Neural cell (in vitro differentiated cells): ENCODE measurements around the gene THADA. TPM values are rescaled to one million over a fixed set of nuclear protein-coding genes. Genes with fewer than 3 reads are reported as not detected.
"Not testable (repeated sequence)": the region's sequence is repeated elsewhere in the genome, so short reads cannot be mapped to it uniquely, and the experiment has no call there.

Source experiments
- H2AFZ ChIP-seq: fragments of 200-600, 300-800 bp; sonication (generic), shearing (Covaris generic); 2 replicates; pipeline ENCODE4 v1.6.0; 2014; ENCODE audit warnings: low read depth, mild to moderate bottlenecking, antibody characterized with exemption, low read length, moderate library complexity
- H3F3A ChIP-seq: fragments of 200-600 bp; shearing (Covaris generic); 2 replicates; pipeline ENCODE4 v1.6.1; 2016; ENCODE audit warnings: mild to moderate bottlenecking, moderate library complexity, mixed read lengths, antibody characterized with exemption, low read length; ENCODE audit not compliant: insufficient read depth, poor library complexity, severe bottlenecking
- H3K27ac ChIP-seq: fragments of 200-600, 300-800 bp; sonication (generic), shearing (Covaris generic); 2 replicates; pipeline ENCODE4 v1.5.1; 2014; ENCODE audit warnings: mild to moderate bottlenecking, low read length, moderate library complexity
- H3K27me3 ChIP-seq: fragments of 300-800, 200-600 bp; sonication (generic), shearing (Covaris generic); 2 replicates; pipeline ENCODE4 v1.6.0; 2014; ENCODE audit warnings: mild to moderate bottlenecking, low read depth, low read length, moderate library complexity; ENCODE audit not compliant: insufficient read depth
- H3K36me3 ChIP-seq: fragments of 300-800, 200-600 bp; sonication (generic), shearing (Covaris generic); 2 replicates; pipeline ENCODE4 v1.5.1; 2014; ENCODE audit warnings: mild to moderate bottlenecking, antibody characterized with exemption, low read length, moderate library complexity; ENCODE audit not compliant: insufficient read depth
- H3K4me2 ChIP-seq: fragments of 300-800, 200-600 bp; sonication (generic), shearing (Covaris generic); 2 replicates; pipeline ENCODE4 v1.6.0; 2014; ENCODE audit warnings: mild to moderate bottlenecking, low read length
- H3K4me3 ChIP-seq: fragments of 300-800, 200-600 bp; sonication (generic), shearing (Covaris generic); 2 replicates; pipeline ENCODE4 v1.5.1; 2014; ENCODE audit warnings: mild to moderate bottlenecking, low read length, moderate library complexity
- H3K79me2 ChIP-seq: fragments of 200-600 bp; shearing (Covaris generic); replicated peaks from 2 replicates; pipeline ENCODE4 v1.6.0; 2014; ENCODE audit warnings: mild to moderate bottlenecking, low read length, moderate library complexity; ENCODE audit not compliant: insufficient read depth
- H3K9ac ChIP-seq: fragments of 300-800, 200-600 bp; sonication (generic), shearing (Covaris generic); 2 replicates; pipeline ENCODE4 v1.6.1; 2016; ENCODE audit warnings: mild to moderate bottlenecking, low read length, mixed read lengths
- H3K9me2 ChIP-seq: fragments of 200-600 bp; shearing (Covaris generic); 2 replicates; pipeline ENCODE4 v1.6.1; 2016; ENCODE audit warnings: mild to moderate bottlenecking, low read length, mixed read lengths; ENCODE audit not compliant: insufficient read depth
- H3K9me3 ChIP-seq: fragments of 200-600, 300-800 bp; sonication (generic), shearing (Covaris generic); 2 replicates; pipeline ENCODE4 v1.6.1; 2016; ENCODE audit warnings: mild to moderate bottlenecking, mixed run types, low read length, moderate library complexity, mixed read lengths
- H4K20me1 ChIP-seq: fragments of 200-600 bp; shearing (Covaris generic); 2 replicates; pipeline ENCODE4 v1.6.1; 2016; ENCODE audit warnings: mild to moderate bottlenecking, mixed run types; ENCODE audit not compliant: insufficient read depth
- CTCF ChIP-seq: fragments of 450-650 bp; IDR thresholded peaks from 2 replicates; pipeline ENCODE4 v1.5.1; 2014; ENCODE audit warnings: antibody characterized with exemption, mild to moderate bottlenecking, moderate library complexity; ENCODE audit not compliant: poor library complexity, severe bottlenecking
- EP300 ChIP-seq: fragments of 450-650 bp; conservative IDR thresholded peaks from 2 replicates; pipeline ENCODE4 v1.6.1; 2014; ENCODE audit warnings: antibody characterized with exemption, mild to moderate bottlenecking, moderate library complexity; ENCODE audit not compliant: poor library complexity, severe bottlenecking
- EZH2 ChIP-seq: fragments of 200-600, 300-800 bp; shearing (Covaris generic), sonication (generic); IDR thresholded peaks from 2 replicates; pipeline ENCODE4 v1.6.1; 2014; ENCODE audit warnings: antibody characterized with exemption, low read length, borderline replicate concordance, mild to moderate bottlenecking; ENCODE audit not compliant: insufficient read depth, poor library complexity, severe bottlenecking
- MXI1 ChIP-seq: fragments of 450-650 bp; conservative IDR thresholded peaks from 2 replicates; pipeline ENCODE4 v1.6.1; 2014; ENCODE audit warnings: antibody characterized with exemption, mild to moderate bottlenecking; ENCODE audit not compliant: poor library complexity, severe bottlenecking
- POLR2AphosphoS5 ChIP-seq: IDR thresholded peaks from 2 replicates; pipeline ENCODE4 v1.6.1; 2012
- RAD21 ChIP-seq: fragments of 450-650 bp; conservative IDR thresholded peaks from 2 replicates; pipeline ENCODE4 v1.6.1; 2014; ENCODE audit warnings: antibody characterized with exemption, mild to moderate bottlenecking, moderate library complexity
- SMC3 ChIP-seq: fragments of 450-650 bp; conservative IDR thresholded peaks from 2 replicates; pipeline ENCODE4 v1.6.1; 2014; ENCODE audit warnings: antibody characterized with exemption, mild to moderate bottlenecking, moderate library complexity; ENCODE audit not compliant: poor library complexity
- TAF1 ChIP-seq: IDR thresholded peaks from 2 replicates; pipeline ENCODE4 v1.6.1; 2012; ENCODE audit warnings: low read depth
- polyA plus RNA-seq: library from polyadenylated mRNA; depleted of rRNA; stranded (reverse); fragments of >200 nt; gene quantifications from 2 replicates; pipeline ENCODE4 v1.2.3, GENCODE V29; 2014

Gene THADA
- polyA plus RNA-seq, 1 donor from 2014 or later: 8.5 TPM

- Histone ChIP-seq H3F3A (no peaks in the 10 kb centered on the region), H3K9me2 (no peaks in the 10 kb centered on the region), H3K36me3 (no peaks in the 10 kb centered on the region), H2AFZ (no peak overlapping the region), H3K4me2 (no peak overlapping the region), H3K4me3 (no peak overlapping the region), H3K9me3 (peaks cover 7% of the 10 kb centered on the region), H4K20me1 (no peaks in the 10 kb centered on the region), H3K9ac (no peak overlapping the region), H3K27me3 (no peaks in the 10 kb centered on the region), H3K79me2 (no peaks in the 10 kb centered on the region), H3K27ac (no peak overlapping the region)
- TF ChIP-seq CTCF: no peak
- no peak for TF ChIP-seq POLR2AphosphoS5
- no peak for TF ChIP-seq EP300
Observed at GRCh38 chr2:43284967-43285366, 310.9 kb downstream of the THADA start.

GRCh38 chr2:43284347-43284746 lies 311.5 kb downstream of the THADA start:
- H3K4me2 ChIP-seq, H3F3A ChIP-seq, H2AFZ ChIP-seq, H3K9me2 ChIP-seq, H3K27me3 ChIP-seq, H3K27ac ChIP-seq, H3K4me3 ChIP-seq, H3K9me3 ChIP-seq, H3K9ac ChIP-seq, H3K36me3 ChIP-seq, H4K20me1 ChIP-seq, H3K79me2 ChIP-seq: not testable (repeated sequence)

GRCh38 chr2:43280994-43281393 lies 314.8 kb downstream of the THADA start:
- H3K4me3 ChIP-seq: no peak overlapping the region
- H3K4me2 ChIP-seq: no peak overlapping the region
- H3K36me3 ChIP-seq: no peaks in the 10 kb centered on the region
- no peak overlapping the region for H3K9ac ChIP-seq
- peaks cover 7% of the 10 kb centered on the region for H3K9me3 ChIP-seq
- H3K27ac ChIP-seq: no peak overlapping the region
- H4K20me1 ChIP-seq: no peaks in the 10 kb centered on the region
- no peaks in the 10 kb centered on the region for H3F3A ChIP-seq
- no peaks in the 10 kb centered on the region for H3K79me2 ChIP-seq
- no peaks in the 10 kb centered on the region for H3K9me2 ChIP-seq
- H2AFZ ChIP-seq: no peak overlapping the region
- no peaks in the 10 kb centered on the region for H3K27me3 ChIP-seq
- TF ChIP-seq RAD21 (no peak), POLR2AphosphoS5 (no peak)

GRCh38 chr2:43279317-43279840 lies 316.5 kb downstream of the THADA start:
- no peak for TF ChIP-seq RAD21
- no peak for TF ChIP-seq MXI1
- TF ChIP-seq SMC3: no peak
- TF ChIP-seq TAF1: no peak
- no peak for TF ChIP-seq EZH2
- Histone ChIP-seq H3K27ac (no peak overlapping the region), H3K9me2 (no peaks in the 10 kb centered on the region), H3K4me2 (no peak overlapping the region), H3K27me3 (no peaks in the 10 kb centered on the region), H3K9me3 (peaks cover 4% of the 10 kb centered on the region), H3F3A (no peaks in the 10 kb centered on the region), H3K36me3 (no peaks in the 10 kb centered on the region), H3K79me2 (no peaks in the 10 kb centered on the region), H4K20me1 (no peaks in the 10 kb centered on the region), H2AFZ (no peak overlapping the region), H3K4me3 (no peak overlapping the region), H3K9ac (no peak overlapping the region)
